Fibroblast of the aortic adventitia (primary cell): ENCODE measurements around the gene SEC14L6. TPM values are rescaled to one million over a fixed set of nuclear protein-coding genes. Genes with fewer than 3 reads are reported as not detected.
"Not testable (repeated sequence)": the region's sequence is repeated elsewhere in the genome, so short reads cannot be mapped to it uniquely, and the experiment has no call there.

Experiments used
- DNase-seq: peaks from one replicate; pipeline ENCODE4 v3.0.0-alpha.2; 2010; ENCODE audit warnings: low read depth
- H3K4me3 ChIP-seq: 2 replicates; pipeline ENCODE4 v1.5.1; 2011; ENCODE audit warnings: low read depth, mild to moderate bottlenecking, control low read depth, low read length, moderate library complexity
- CTCF ChIP-seq: IDR thresholded peaks from 2 replicates; pipeline ENCODE4 v1.5.1; 2011; ENCODE audit warnings: mild to moderate bottlenecking, low read length, control low read depth, inconsistent platforms; ENCODE audit not compliant: insufficient read depth
- total RNA-seq: library from RNA; depleted of rRNA; stranded (reverse); fragments of >200 nt; gene quantifications from 2 replicates; pipeline ENCODE4 v1.2.3, GENCODE V29; 2012; ENCODE audit warnings: low replicate concordance

The SEC14L6 gene
- total RNA-seq = 0.09 TPM in 1 of 2 replicates, not detected in the other

DNA sequence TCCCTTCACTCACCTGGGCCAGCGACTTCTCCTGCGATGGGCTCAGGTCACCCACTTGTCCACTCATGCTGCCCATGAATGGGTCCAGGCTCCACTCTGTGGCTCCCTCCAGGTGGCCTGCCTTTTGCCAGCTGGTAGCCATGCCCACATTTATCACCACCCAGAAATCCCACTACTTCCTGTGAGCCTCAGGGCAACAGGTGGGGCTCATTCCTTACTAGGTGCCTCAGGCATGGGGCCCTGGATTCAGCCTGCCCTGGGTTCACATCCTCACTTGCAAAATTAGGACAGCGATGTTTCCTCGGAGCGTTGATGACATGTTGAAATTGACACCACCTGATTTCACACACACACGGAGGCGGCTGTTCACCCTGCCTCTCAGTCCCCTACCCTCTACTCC is at the start of gene SEC14L6:
SEC14L6 (minus strand) TSS at position 126 of the 400 bp plus-strand sequence; CDS start at position 67, 59 bp downstream.
- DNase-seq = no peak
- TF ChIP-seq CTCF = no peak
- H3K4me3 ChIP-seq = no peak within 1 kb of the TSS

DNA sequence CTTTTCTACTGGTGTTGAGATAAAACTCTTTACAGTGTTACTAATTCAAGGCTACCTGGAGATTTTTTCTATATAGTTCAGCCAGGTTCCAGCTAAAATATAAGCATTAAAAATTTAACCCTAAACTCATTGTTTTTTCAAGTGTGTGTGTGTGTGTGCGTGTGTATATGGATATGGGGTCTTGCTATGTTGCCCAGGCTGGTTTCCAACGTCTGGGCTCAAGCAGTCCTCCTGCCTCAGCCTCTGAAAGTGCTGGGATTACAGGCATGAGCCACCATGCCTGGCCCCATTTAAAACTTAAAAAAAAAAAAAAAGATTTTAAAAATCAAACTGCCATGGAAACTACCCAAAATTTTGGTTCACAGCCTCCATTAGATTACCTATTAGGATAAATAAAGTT is 49.7 kb upstream of the SEC14L6 start:
- no peak for DNase-seq
- no peak overlapping the region for H3K4me3 ChIP-seq
- TF ChIP-seq CTCF = no peak

GRCh38 chr22:30592360-30592713 is 45.8 kb upstream of the SEC14L6 start:
- H3K4me3 ChIP-seq = peak overlapping the region; percentile 61
- DNase-seq = not testable (repeated sequence)

GRCh38 chr22:30591588-30592359 is 45.2 kb upstream of the SEC14L6 start, which contains the start of gene PES1:
PES1 (minus strand) TSS chr22:30591910; CDS start chr22:30591833, 77 bp downstream.
- H3K4me3 ChIP-seq = peak within 1 kb of the TSS; percentile 98

GRCh38 chr22:30591191-30591587 is 44.6 kb upstream of the SEC14L6 start:
- no peak for TF ChIP-seq CTCF
- H3K4me3 ChIP-seq = peak overlapping the region; percentile 98
- DNase-seq = peak; percentile 60

More at GRCh38 chr22:30591588-30592359, 45.2 kb upstream of the SEC14L6 start, which contains the start of gene PES1:
- DNase-seq = peak; percentile 99
- TF ChIP-seq CTCF = no peak

GRCh38 chr22:30586414-30586813 is 39.9 kb upstream of the SEC14L6 start:
- H3K4me3 ChIP-seq = no peak overlapping the region
- DNase-seq = no peak
- TF ChIP-seq CTCF = no peak

GRCh38 chr22:30584441-30584840 is 37.9 kb upstream of the SEC14L6 start:
- TF ChIP-seq CTCF = no peak
- no peak for DNase-seq
- H3K4me3 ChIP-seq = no peak overlapping the region
